GM19238 (cell line): ENCODE measurements around the gene HOXB2.
"Not testable (repeated sequence)": the region's sequence is repeated elsewhere in the genome, so short reads cannot be mapped to it uniquely, and the experiment has no call there.

Source experiments
- DNase-seq: peaks from one replicate; pipeline ENCODE4 v3.0.0; 2011; ENCODE audit warnings: low spot score; ENCODE audit not compliant: insufficient read length

Gene HOXB2

DNA sequence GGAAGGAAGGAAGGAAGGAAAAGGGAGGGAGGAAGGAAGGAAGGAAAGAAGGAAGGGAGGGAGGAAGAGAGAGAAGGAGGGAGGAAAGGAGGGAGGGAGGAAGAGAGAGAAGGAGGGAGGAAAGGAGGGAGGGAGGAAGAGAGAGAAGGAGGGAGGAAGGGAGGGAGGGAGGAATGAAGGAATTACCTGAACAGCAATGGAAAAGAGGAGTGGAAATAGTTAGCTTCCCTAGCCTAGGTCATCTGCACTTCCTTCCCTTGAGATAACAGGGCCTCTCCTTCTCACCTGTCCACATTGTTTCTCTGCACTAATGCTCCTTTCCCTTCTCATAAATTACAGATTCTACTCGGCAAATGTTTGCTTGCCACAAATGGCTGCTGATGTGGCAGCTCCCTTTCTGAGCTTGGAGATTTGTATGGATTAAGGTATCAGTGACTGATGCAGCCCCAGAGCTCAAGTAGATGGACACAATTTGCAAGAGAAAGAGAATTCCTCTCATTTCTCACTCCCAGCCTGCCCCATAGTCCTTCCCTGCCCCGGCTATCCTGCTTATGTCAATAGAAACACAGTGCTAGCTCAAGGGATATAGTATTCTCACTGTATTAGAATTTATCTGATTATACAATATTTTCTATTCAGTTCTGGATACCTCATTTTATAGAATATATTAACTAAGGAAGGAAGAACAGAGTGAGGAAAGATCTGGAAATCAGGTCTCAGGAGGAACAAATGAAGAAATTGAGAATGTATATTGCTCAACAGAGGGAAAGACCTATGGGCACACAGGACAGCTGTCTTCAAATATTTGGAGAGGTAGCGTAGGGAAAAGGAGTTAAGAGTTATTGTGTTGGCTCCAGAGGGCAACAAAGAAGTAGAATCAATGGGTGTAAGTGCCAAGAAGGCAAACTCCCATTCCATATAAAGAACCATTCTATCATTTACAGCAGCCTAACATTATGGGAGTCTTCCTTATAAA lies 28.7 kb downstream of the HOXB2 start:
- DNase-seq: no peak

DNA sequence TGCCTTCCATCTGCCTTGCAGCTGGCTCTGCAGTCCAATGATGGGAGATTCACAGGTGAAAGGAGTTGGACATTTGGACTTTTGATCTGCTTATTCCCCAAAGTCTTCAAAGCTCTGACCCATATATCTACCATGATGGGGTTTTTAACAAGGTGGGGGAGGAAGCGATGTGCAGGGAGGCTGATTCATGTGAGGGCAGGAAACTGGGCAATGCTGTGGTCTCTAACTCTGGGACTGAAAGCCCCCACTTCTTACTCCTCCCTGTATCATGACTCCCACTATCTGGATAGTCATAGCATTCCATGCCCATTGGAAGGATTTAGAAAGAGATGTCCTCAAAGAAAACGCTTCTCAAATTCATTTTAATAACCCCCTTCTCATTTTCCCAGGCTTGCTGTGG lies 30.4 kb downstream of the HOXB2 start:
- DNase-seq: no peak

DNA sequence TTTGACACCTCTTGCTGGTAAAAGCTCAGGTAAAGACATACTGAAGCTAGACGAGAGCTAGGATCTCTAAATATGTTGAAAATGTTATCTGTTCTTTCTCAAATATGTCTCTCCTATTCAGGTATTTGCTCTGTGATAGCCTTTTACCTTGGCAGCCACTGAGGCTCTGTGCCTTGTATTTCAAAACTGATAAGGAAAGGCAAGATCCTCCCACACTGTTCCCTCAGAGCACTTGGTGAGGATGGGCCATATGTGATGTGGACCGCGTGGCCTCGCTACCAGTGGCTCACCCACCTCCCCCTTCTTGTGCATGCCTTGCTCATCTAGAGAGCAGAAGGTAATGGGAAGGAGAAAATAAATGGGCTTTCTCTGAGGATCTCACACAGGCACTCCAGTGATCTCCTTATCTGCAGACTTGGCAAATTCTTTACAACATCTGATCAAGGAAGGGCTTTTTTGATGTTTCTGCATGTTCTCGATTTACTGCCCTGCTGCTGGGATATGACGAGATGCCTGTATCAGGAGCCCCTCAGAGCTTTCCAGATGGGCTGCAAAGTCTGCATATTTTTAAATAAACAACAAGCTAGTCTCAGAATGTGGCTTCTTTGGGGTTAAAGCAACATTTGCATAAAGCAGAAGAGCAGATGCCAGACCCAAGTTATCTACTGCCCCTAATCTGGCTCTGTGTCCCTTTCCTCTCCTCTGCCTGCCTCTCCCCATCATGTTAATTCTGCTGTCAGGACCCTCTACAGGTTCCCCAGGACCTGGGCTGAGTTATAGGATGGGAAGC lies 31.0 kb downstream of the HOXB2 start:
- DNase-seq: no peak

DNA sequence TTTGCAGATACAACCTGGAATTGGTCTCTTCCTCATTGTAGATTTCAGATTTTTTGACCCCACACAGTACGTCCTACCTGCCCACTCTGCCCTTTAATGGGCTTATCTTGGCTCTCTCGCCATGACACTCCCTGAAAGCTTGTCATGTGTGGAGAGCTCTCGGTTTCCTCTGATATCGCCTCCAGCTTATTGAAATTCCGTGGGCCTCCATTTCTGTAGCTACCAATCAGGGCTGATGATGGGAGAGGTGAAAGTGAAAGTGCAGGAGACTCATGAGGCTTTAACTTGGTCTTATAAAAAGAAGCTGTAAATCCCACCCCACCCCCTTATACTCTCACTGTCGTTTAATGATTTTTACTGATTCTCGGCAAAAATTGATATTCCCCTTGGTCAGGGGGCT lies 31.8 kb downstream of the HOXB2 start:
- no peak for DNase-seq

DNA sequence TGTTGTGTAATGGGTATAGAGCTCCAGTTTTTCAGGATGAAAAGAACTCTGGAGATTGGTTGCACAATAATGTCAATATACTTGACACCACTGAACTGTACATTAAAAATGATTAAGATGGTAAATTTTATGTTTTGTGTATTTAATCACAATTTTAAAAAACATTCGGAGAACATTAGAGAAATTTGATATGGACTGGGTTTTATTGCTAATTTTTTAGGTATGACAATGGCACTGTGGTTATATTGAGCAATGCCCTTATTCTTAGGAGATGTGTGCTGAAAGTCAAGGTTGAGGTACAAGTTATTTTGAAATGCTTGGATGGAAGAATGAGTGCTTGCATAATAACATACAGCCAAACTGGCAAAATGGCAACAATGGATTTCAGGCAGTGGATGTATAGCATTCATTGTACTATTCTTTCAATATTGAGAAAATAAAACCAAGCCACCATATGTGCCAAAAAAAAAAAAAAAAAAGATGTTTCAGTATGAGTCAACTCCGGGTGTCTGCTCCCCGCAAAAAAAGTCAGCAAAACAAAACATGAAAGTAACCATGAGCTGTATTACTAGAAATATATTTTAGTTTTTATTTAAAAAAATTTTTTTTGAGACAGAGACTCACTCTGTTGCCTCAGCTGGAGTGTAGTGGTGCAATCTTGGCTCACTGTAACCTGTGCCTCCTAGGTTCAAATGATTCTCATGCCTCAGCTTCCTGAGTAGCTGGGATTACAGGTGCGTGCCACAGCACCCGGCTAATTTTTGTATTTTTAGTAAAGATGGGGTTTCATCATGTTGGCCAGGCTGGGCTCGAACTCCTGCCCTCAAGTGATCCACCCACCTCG lies 33.9 kb downstream of the HOXB2 start:
- DNase-seq: no peak

DNA sequence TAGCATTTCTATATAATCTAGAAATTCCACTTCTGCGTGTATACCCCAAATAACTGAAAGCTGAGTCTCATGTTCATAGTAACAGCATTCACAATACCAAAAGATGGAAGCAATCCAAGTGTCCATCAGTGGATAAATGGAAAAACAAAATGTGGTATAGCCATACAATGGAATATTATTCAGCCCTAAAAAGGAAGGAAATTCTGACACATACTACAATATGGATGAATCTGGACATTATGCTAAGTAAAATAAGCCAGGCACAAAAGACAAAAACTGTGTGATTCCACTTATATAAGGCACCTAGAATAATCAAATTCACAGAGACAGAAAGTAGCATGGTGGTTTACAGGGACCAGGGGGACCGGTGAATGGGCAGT lies 34.5 kb downstream of the HOXB2 start:
- DNase-seq: no peak

DNA sequence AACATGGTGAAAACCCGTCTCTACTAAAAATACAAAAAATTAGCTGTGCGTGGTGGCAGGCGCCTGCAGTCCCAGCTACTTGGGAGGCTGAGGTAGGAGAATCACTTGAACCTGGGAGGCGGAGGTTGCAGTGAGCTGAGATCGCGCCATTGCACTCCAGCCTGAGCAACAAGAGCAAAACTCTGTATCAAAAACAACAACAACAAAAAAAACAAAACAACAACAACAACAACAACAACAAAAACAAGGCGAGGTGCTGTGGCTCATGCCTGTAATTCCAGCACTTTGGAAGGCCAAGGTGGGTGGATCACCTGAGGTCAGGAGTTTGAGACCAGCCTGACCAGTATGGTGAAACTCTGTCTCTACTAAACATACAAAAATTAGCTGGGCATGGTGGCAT lies 35.2 kb downstream of the HOXB2 start:
- not testable (repeated sequence) for DNase-seq

DNA sequence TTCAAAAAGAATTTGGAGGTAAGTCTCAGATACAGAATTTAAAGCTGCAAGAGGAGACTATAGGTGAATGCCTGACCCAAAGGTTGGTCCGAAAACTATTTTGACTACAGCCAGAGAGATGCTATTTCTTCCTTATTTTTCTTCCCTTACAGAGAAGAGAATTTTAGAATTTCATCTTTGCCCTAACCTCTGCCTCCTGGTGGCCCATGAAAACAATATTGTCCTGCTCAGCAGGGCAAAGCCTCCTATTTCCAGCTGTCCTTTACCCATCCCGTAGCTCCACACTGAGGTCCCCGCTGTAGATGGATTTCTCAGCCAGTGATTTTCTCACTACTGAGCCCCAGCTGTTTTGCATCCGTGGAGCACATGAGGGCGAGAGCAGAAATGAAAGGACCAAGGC lies 38.7 kb downstream of the HOXB2 start:
- DNase-seq: no peak

DNA sequence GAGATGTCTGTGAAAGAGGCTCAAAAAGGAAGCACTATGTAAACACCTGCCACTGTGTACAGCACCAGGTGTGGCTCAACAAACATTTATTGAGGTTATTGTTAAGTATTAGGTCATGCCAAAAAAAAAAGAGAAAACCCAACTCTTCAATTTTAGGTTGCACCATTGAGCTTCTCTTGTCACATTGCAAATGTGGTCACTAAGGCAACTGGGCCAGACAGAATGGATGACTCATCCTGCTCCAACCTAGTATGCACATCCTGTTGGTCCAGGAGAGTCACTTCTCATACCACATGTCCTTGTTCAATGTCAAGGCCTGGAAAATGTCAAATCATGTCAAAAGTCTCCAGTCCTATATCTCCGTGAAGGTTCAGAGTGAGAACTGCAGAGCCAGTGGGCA lies 39.1 kb downstream of the HOXB2 start:
- DNase-seq: peak; percentile 36

DNA sequence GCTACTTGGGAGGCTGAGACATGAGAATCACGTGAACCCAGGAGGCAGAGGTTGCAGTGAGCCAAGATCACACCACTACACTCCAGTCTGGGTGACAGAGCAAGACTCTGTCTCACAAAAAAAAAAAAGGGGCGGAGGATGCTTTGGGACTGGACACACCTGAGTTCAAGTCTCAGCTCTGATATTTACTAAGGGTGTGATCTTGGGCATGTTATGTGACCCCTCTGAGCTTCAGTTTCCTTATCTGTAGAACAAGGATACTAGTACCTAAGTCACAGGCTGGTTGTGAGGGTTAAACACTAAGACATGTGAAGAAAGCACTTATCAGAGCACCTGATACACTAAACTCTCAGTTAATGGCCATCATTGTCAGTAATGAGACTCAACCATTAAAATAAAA lies 40.0 kb downstream of the HOXB2 start:
- DNase-seq: no peak

DNA sequence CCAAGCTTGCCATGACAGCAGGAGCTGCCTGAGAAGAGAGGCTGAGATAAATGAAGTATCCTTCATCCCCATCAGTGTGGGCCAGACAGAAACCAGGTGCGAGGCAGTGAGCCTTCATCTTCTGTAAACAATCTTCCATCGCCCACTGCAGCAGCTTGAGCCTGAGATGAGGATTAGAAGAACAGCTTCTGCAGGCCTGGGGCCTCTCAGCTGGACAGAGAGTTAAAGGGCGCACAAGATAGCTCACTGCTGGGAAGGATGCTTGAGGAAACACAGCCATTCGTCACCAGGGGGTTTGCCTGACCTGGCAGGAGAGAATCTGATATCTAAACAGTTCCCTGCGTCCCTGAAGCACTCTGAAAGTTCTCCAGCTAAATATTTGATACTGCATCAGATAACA lies 41.2 kb downstream of the HOXB2 start:
- no peak for DNase-seq

DNA sequence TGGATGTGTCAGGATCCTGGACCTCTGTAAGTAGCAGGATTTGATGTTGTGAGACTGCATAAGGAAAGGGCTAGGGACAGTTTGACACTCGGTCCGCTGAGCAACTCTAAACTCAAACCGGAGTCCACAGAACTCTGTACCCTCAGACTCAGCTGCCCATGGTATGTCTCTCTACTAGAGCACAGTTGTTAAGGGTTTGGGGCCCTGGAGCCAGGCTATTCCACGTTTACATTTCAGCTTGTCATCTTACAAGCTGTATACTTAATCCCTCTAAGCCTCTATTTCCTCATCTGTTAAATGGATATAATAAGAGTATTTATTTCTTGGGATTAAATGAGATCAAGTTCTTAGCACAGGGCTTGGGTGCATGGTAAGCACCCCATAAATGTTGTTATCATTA lies 42.0 kb downstream of the HOXB2 start:
- DNase-seq: no peak

DNA sequence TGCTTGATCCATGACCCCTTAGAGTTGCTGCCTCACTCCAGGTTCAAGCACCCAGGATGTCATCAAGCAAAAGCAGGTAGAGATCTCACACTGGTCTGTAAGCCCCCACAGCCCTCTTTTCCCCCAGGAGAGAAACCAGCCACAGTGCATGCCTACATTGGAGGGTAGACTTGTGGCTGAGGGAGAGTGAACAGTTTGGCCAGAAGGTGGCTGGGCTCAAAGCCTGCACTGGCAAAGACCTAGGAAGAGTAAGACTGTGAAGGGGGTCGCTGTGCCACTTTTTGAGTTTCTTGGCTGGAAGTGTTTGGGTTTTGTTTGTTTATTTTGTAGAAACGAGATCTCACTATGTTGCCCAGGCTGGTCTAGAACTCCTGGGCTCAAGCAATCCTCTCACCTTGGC lies 42.6 kb downstream of the HOXB2 start:
- no peak for DNase-seq

DNA sequence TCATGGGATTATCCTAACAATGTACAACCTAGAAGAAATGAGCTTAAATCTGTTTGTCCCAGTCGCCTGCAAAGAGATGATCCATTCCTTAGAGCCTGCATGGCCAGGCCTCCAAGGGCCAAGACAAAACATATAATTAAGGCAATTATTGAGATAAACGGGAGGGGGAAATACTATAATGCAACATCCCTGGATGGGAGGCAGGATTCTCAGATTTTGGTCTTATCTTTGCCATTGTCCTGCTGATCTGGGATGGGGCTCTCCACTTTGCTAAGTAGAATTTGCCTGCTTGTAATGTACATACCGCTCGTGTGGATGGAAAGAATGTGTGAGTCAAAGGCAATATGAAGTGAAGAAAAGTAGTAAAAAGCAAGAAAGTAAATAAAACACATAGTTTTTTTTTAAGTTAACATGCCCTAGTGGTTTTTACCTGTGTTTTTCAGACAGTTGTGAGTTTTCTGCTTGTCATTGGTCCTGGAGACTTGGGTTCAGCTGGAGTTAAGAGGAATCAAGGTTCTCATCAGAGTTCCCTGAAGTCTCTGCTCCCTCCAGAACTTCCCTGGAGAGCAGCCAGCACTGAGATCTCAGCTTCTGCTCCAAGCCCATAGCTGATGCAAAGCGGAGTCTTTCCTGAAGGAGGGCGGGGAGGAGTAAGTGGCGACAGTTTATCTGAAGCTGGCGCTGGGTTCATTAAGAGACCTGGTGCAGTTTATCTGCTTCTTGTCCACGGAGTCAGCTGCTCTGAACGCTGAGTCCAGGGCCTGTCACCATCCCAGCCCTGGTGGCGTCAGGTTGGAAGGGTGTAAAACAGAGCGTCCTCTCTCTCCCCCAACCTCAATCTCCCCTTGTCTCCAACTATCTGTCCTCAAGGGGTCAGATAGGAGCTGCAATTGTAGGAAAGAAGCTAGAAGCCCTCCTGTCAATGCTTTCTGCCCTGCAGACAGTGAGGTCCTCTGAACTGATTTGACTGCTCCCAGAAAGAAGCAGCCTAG lies 44.2 kb downstream of the HOXB2 start:
- DNase-seq: no peak

DNA sequence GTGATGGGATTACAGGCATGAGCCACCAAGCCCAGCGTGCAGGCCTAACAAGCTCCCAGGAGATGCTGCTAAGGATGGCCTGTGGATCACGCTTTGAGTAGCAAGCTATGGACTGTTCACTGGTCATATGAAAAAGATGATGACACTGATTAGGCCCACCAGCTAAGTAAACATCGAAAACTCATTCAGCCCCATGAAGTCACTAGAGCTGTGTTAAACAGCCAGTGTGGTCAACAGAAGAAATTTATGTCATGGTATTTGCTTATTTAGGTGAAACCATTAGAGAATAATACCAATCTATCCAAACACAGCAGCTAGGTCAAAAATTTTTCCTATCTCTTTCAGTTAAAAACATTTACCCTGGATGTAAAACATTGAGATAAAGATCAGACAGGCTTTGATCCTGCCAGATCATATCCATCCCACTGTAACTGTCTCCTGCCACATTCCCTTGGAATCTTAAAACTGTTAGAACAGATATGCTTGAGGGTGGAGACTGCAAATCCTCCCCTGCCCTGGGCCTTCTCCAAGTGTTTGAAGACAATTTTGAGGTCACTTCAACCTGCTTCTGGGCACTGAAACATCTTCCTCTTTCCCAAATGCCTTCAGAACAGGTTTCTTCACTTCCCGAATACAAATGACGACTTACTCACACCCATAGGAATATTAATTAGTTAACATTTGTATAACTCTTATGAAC lies 45.0 kb downstream of the HOXB2 start:
- DNase-seq: no peak

DNA sequence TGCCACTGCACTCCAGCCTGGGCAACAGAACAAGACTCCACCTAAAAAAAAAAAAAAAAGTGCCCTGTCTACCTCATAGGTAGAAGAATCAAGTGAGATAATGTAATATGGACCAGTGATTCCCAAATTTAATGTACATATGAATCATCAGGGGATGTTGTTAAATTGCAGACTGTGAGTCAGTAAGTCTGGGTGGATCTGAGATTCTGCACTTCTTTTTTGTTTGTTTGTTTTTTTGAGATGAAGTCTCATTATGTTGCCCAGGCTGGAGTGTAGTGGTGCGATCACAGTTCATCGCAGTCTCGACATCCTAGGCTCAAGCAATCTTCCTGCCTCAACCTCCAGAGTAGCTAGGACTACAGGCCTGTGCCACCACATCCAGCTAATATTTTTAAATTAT lies 45.7 kb downstream of the HOXB2 start:
- DNase-seq: no peak

DNA sequence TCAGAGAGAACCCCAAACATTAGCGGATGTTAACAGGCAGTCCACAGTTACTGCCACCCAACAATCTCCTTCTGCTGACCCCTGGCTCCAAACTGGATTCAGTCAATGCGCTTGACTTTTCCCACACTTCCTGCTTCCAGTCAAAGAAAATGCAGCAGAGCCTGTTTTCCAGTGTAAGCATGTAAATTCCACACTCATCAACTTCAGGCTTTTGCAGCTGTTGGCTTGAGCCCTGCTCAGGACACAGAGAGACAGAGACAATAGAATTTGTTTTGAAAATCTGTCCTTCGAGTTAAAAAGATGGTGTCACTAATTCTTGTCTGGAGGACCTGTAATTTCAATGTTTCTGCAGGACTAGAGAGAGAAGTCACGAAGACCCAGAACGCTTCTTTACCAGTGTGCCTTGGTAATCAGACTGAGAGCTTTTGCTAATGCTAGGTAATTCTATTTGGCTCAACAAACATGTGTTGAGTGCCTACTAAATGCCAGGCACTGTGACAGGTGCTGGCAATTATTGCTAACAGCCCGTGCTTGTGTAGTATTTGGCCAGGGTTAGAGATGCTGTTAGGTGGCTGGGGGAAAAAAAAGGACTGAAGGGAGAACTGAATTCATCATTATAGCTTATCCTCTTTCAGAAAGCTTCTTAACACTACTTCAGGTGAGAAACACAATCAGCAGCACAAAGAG lies 46.6 kb downstream of the HOXB2 start:
- no peak for DNase-seq

DNA sequence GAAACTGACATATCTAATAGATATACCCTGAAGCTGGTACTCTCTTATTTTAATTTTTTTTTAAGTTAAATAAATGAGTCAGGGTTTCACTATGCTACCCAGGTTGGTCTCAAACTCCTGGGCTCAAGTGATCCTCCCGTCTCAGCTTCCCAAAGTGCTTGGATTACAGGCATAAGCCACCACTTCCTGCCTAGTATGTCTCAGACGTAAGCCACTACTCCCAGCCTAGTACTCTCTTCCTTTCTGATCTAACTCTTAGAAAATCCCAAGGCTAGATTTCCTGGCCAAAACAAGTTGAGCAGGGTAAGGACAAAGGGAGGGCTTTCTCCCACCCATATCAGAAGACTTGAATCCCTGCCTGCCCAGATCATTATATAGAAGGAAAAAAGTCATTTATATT lies 47.8 kb downstream of the HOXB2 start:
- DNase-seq: no peak

DNA sequence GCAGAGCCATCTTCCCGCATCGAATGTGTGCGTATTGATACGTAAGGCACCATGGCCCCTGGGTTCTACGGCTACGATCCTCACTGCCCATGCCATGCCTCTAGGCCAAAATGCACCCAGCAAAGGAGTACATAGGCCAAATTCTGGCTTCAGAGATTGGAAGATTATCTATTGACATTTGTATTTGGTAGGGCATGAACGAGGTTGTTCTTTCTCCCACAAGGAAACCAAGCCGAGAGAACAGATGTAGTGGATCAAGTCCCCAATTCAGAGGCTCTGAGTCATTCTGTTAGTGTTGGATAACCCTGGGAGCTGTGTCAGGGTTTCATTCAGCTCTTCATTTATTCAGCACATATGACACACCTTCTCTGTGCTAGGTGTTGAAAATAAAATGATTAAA lies 50.6 kb downstream of the HOXB2 start:
- no peak for DNase-seq
